Tibial nerve (tissue), 4 donors: Measurements from ENCODE around the gene FAM83F. TPM values are rescaled to one million over a fixed set of nuclear protein-coding genes. Genes with fewer than 3 reads are reported as not detected.
A peak's percentile ranks its signal among the peaks of the same experiment; 100 is the strongest.

Source experiments
- DNase-seq, 2 donors: peaks; one replicate each; pipeline ENCODE4 v3.0.0-alpha.2; 2019; ENCODE audit warnings: low spot score in 2 of 2
- H3K27ac ChIP-seq, 4 donors: fragments of 200-600 bp; sonication (generic) in 3 of 4; one replicate each; pipeline ENCODE4 v1.5.1; 2017 to 2019; ENCODE audit warnings: mild to moderate bottlenecking in 1 of 4
- H3K27me3 ChIP-seq, 2 donors: fragments of 200-600 bp; sonication (generic) in 1 of 2; one replicate each; pipeline versions ENCODE4 v1.5.1 to v1.6.0; 2017 to 2019
- H3K36me3 ChIP-seq, 3 donors: fragments of 200-600 bp; sonication (generic); one replicate each; pipeline ENCODE4 v1.5.1; 2018 to 2019
- H3K4me1 ChIP-seq, 4 donors: fragments of 200-600 bp; sonication (generic) in 3 of 4; one replicate each; pipeline ENCODE4 v1.5.1; 2017 to 2019
- H3K4me3 ChIP-seq, 4 donors: fragments of 200-600 bp; sonication (generic) in 3 of 4; one replicate each; pipeline ENCODE4 v1.5.1; 2017 to 2019; ENCODE audit warnings: mild to moderate bottlenecking in 1 of 4, moderate library complexity in 1 of 4
- H3K9me3 ChIP-seq, 4 donors: fragments of 200-600 bp; sonication (generic) in 3 of 4; one replicate each; pipeline ENCODE4 v1.5.1; 2017 to 2019
- EP300 ChIP-seq, 2 donors: sonication (generic); formaldehyde crosslinking; IDR thresholded peaks; one replicate each; pipeline ENCODE4 v1.6.1; 2017; ENCODE audit warnings: antibody characterized with exemption in 2 of 2, mild to moderate bottlenecking in 1 of 2
- POLR2A ChIP-seq, 2 donors: fragments of 450-650 bp; IDR thresholded peaks; one replicate each; pipeline ENCODE4 v1.6.1; 2017; ENCODE audit warnings: antibody characterized with exemption in 2 of 2, mild to moderate bottlenecking in 2 of 2, moderate library complexity in 2 of 2
- WGBS, 2 donors: methylation state at CpG; one replicate each; pipeline ENCODE4 v1.1.5; 2018; 5-methylcytosine and 5-hydroxymethylcytosine counted together
- total RNA-seq, 4 donors: library from RNA; depleted of rRNA; stranded (reverse); fragments of >200 nt; gene quantifications; one replicate each; pipeline ENCODE4 v1.1.0, GENCODE V29; 2016
- TF ChIP-seq, protein P1 (sequence below), 5 experiments: fragments of 200-600 bp in 3 of 5; fragments of 450-650 bp in 2 of 5; sonication (generic) in 3 of 5; IDR thresholded peaks; one replicate each; pipeline ENCODE4 v1.5.1; 2016 to 2019; ENCODE audit warnings: antibody characterized with exemption in 5 of 5, mild to moderate bottlenecking in 3 of 5, moderate library complexity in 2 of 5

FAM83F gene
- total RNA-seq, 4 donors from 2014 or later = 8.2 to 11.2 (median 9.8) TPM

DNA sequence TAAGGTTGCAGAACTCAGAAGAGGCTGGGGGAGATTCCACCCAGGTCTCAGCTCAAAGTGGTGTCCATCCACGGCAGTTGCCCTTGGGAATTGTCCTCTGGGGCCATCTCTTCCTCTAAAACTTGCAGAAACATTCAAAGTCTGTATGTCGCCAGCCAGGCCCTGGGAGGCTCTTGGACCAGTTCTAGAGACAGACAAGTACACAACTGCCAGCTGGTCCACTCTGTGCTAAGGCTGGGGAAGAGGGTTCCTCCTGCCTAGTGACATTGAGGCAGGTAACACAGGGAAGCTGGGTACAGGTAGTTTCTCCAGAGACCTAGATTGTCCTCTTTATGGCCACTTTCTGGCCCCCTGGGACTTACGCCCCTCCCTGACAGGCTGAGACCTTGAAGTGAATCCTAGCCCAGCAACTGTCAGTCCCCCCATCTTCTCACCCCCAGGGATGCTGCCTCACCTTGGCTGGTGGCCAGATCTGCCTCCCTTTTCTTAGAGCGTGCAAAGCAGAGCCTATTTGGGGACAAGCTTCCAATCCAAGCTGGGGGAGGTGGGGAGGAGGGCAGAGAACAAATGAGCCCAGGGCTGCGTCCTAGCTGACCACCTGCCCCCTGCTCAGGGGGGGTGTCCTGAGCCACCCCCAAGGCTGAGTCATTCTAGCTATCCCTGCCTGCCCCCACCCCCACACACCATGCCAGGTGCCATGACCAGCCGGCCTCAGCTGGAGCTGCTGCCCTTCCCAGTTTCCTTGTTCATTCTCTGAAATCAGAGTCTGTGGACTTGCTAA, 8.4 kb downstream of the FAM83F start:
- Histone ChIP-seq H3K9me3 (no peaks in the 10 kb centered on the region), H3K36me3 (no peaks in the 10 kb centered on the region), H3K4me1 (peaks cover 0 to 55% (median 22%) of the 10 kb centered on the region in 4 donors), H3K27me3 (no peaks in the 10 kb centered on the region), H3K27ac (peak overlapping the region; percentile 2 to 97 (median 43)), H3K4me3 (no peak overlapping the region)
- TF ChIP-seq EP300 (IDR thresholded peaks at IDR 0.05) = no peak
- no peak for DNase-seq
- 71 to 75% methylated on average over 6 of the region's 6 CpGs for WGBS, 2 donors

DNA sequence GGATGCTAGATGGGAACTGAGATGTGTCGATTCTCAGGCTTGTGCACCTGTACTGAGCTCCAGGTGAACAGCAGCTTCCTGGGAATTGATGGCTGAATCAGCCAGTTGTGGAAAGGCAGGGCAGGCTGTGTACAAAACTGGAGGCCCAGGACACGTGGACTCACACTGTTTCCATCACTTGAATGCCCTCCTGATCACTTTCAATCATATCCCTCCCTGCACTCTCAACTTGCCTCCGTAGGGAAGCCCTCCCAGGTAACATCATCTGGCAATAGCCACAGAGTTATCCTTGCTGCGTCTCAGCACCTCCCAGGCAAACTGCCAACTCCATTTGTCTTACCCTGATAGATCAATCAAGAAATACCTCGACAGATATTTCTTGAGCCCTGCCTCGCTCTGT, 10.1 kb downstream of the FAM83F start:
- peaks cover 0 to 10% of the 10 kb centered on the region in 2 donors for H3K27me3 ChIP-seq
- TF ChIP-seq, protein P1, sequence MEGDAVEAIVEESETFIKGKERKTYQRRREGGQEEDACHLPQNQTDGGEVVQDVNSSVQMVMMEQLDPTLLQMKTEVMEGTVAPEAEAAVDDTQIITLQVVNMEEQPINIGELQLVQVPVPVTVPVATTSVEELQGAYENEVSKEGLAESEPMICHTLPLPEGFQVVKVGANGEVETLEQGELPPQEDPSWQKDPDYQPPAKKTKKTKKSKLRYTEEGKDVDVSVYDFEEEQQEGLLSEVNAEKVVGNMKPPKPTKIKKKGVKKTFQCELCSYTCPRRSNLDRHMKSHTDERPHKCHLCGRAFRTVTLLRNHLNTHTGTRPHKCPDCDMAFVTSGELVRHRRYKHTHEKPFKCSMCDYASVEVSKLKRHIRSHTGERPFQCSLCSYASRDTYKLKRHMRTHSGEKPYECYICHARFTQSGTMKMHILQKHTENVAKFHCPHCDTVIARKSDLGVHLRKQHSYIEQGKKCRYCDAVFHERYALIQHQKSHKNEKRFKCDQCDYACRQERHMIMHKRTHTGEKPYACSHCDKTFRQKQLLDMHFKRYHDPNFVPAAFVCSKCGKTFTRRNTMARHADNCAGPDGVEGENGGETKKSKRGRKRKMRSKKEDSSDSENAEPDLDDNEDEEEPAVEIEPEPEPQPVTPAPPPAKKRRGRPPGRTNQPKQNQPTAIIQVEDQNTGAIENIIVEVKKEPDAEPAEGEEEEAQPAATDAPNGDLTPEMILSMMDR (IDR thresholded peaks at IDR 0.05) = no peak
- TF ChIP-seq POLR2A (IDR thresholded peaks at IDR 0.05) (no peak), EP300 (IDR thresholded peaks at IDR 0.05) (no peak)
- H3K27ac ChIP-seq = peak overlapping the region in 1 of 4 donors; percentile 2
- H3K36me3 ChIP-seq = no peaks in the 10 kb centered on the region
- H3K4me3 ChIP-seq = no peak overlapping the region
- H3K9me3 ChIP-seq = no peaks in the 10 kb centered on the region
- 79 to 84% methylated on average over 6 of the region's 6 CpGs for WGBS, 2 donors
- peaks cover 0 to 52% (median 7%) of the 10 kb centered on the region in 4 donors for H3K4me1 ChIP-seq
- DNase-seq = no peak

DNA sequence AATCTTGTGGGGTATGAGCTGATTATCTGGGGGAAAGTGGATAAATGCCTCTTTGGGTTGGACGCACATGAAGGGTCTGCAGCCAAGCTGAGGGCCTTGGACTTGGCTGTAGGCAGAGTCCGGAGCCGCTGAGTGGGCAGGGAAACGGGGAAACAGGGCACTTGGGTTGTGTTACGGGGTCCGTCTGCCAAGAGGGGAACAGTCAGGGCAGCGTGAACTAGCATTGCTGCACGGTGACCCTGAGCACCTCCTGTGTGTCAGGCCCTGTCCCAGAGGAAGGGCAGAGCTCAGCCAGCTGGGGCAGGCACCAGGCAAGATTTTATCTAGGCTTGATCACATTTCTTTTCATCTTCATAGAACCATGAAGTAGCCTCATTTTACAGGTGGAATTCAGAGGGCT, 11.9 kb downstream of the FAM83F start:
- TF ChIP-seq POLR2A (IDR thresholded peaks at IDR 0.05) = no peak
- TF ChIP-seq EP300 (IDR thresholded peaks at IDR 0.05) = no peak
- TF ChIP-seq, protein P1 (IDR thresholded peaks at IDR 0.05) = no peak
- WGBS, 2 donors = 55 to 59% methylated on average over 8 of the region's 8 CpGs
- Histone ChIP-seq H3K27ac (peak overlapping the region in 1 of 4 donors; percentile 77), H3K4me1 (peaks cover 0 to 47% (median 5%) of the 10 kb centered on the region in 4 donors), H3K9me3 (no peaks in the 10 kb centered on the region), H3K36me3 (no peaks in the 10 kb centered on the region), H3K4me3 (no peak overlapping the region), H3K27me3 (peaks cover 0 to 15% of the 10 kb centered on the region in 2 donors)
- no peak for DNase-seq

DNA sequence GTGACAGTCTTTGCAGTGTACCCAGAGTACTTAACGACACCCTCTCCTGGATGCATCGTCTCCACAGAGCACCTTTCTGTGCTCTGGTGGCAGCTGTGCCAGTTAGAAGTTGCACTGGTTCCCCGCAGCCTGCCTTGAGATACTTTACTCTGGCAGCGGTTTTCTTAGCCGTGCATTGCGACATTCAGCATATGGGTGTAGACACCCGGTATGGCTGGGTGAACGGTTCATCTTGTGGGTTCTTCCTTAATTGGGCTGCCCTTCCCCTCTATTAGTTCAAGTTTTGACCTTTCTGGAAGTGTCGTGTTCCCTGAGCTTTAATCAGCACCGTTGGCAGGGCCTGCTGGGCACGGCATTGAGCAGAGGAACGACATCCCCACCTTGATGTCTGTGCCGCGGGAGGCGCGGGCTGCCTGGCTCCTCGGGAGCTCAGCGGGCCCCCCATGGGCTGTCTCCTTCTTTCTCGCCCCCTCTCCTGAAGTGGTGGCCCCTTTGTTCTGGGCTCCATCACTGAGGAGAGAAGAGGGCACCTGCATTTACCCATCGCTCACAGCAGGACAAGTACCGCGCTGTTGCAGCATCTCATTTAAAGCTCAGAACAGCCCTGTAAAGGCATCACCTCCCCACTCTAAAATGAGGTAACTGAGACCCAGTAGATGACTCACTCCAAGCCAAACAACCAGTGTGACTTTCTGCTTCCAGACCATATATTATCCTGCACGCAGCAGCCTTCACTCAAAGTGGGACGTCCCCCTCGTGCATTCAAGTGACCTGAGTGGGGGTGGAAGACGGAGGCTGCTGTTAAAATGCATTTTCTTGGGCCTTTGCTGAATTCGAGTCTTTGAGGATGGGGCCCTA, 13.3 kb downstream of the FAM83F start:
- peaks cover 0 to 15% of the 10 kb centered on the region in 2 donors for H3K27me3 ChIP-seq
- DNase-seq = no peak
- no peaks in the 10 kb centered on the region for H3K36me3 ChIP-seq
- H3K27ac ChIP-seq = peak overlapping the region in 1 of 4 donors; percentile 74
- TF ChIP-seq EP300 (IDR thresholded peaks at IDR 0.05) = no peak
- 76 to 82% methylated on average over 27 of the region's 27 CpGs for WGBS, 2 donors
- H3K4me1 ChIP-seq = peaks cover 0 to 32% (median 3%) of the 10 kb centered on the region in 4 donors
- no peak overlapping the region for H3K4me3 ChIP-seq
- H3K9me3 ChIP-seq = no peaks in the 10 kb centered on the region

DNA sequence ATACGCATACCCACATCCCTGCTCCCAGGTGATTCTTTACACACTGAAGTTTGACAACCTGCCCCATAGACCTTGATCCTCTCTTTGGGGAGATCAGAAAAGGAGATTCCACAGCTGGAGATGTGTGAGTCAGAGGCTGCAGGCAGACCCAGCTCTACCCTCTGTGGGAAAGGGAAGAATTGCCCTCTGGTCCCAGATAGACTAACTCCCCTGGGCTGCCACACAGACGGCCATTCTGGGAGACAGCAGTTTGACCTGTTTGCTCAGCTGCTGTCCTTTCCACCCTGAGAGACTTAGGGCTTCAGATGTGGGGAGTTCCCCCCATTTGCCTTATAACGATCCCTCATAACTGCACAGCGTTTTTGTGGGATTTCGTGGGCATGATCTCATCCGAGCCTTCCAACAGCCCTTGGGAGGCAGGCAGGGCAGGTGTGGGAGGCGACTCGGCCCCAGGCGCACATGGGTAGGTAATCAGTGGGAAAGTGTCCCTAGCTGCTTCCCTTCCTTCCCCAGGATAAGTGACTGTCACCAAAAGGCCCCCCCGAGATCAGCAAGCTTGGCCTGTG, 14.1 kb downstream of the FAM83F start:
- H3K4me1 ChIP-seq = peaks cover 0 to 28% (median 3%) of the 10 kb centered on the region in 4 donors
- H3K9me3 ChIP-seq = no peaks in the 10 kb centered on the region
- peak overlapping the region in 3 of 4 donors; percentile 56 to 74 (median 66) for H3K27ac ChIP-seq
- no peak overlapping the region for H3K4me3 ChIP-seq
- no peaks in the 10 kb centered on the region for H3K36me3 ChIP-seq
- H3K27me3 ChIP-seq = peaks cover 0 to 15% of the 10 kb centered on the region in 2 donors
- TF ChIP-seq EP300 (IDR thresholded peaks at IDR 0.05) (no peak), POLR2A (IDR thresholded peaks at IDR 0.05) (no peak)
- TF ChIP-seq, protein P1 (IDR thresholded peaks at IDR 0.05) = no peak
- no peak for DNase-seq
- 51 to 57% methylated on average over 10 of the region's 10 CpGs for WGBS, 2 donors
